Ovary (tissue), 3 donors: Measurements from ENCODE around the gene COL5A1.

Experiments
- POLR2A ChIP-seq: fragments of 450-650 bp; IDR thresholded peaks from one replicate; pipeline ENCODE4 v1.6.1; 2017; ENCODE audit warnings: antibody characterized with exemption, mild to moderate bottlenecking, moderate library complexity
- TF ChIP-seq, protein P1 (sequence below), 3 donors: fragments of 450-650 bp in 2 of 3; fragments of 200-600 bp in 1 of 3; IDR thresholded peaks; one replicate each; pipeline versions ENCODE4 v1.5.1 to v1.8.0; 2016 to 2022; ENCODE audit warnings: antibody characterized with exemption in 3 of 3, mild to moderate bottlenecking in 1 of 3
- donor health status: DM: no; HTN: no; CAD: no.

DNA sequence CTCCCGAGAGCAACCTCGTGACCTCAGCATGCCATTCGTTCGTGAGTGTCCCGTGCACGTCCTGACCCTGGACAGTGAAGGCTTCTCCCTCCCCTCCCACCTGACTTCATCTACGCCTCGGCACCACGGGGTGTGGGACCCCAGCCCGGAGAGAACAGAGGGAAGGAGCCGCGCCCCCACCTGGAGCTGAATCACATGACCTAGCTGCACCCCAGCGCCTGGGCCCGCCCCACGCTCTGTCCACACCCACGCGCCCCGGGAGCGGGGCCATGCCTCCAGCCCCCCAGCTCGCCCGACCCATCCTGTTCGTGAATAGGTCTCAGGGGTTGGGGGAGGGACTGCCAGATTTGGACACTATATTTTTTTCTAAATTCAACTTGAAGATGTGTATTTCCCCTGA lies 200.7 kb downstream of the COL5A1 start:
- TF ChIP-seq, protein P1, sequence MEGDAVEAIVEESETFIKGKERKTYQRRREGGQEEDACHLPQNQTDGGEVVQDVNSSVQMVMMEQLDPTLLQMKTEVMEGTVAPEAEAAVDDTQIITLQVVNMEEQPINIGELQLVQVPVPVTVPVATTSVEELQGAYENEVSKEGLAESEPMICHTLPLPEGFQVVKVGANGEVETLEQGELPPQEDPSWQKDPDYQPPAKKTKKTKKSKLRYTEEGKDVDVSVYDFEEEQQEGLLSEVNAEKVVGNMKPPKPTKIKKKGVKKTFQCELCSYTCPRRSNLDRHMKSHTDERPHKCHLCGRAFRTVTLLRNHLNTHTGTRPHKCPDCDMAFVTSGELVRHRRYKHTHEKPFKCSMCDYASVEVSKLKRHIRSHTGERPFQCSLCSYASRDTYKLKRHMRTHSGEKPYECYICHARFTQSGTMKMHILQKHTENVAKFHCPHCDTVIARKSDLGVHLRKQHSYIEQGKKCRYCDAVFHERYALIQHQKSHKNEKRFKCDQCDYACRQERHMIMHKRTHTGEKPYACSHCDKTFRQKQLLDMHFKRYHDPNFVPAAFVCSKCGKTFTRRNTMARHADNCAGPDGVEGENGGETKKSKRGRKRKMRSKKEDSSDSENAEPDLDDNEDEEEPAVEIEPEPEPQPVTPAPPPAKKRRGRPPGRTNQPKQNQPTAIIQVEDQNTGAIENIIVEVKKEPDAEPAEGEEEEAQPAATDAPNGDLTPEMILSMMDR (IDR thresholded peaks at IDR 0.05): no peak
- TF ChIP-seq POLR2A: no peak
